GM23338 (cell line): ENCODE measurements around the gene DNAJC6. TPM values are rescaled to one million over a fixed set of nuclear protein-coding genes. Genes with fewer than 3 reads are reported as not detected.

Source experiments
- ATAC-seq: fragments of 200-7000 bp; cut with Tn5 transposase; 3 replicates; pipeline ENCODE4 v1.9.1; 2020
- DNase-seq: peaks from one replicate; pipeline ENCODE4 v3.0.0-alpha.2; 2015; ENCODE audit warnings: low spot score
- H2AFZ ChIP-seq: fragments of 200-600 bp; sonication (generic); 2 replicates; pipeline ENCODE4 v1.8.0; 2016; ENCODE audit warnings: antibody characterized with exemption, mild to moderate bottlenecking, moderate library complexity
- H3F3A ChIP-seq: fragments of 200-600 bp; sonication (generic); replicated peaks from 2 replicates; pipeline ENCODE4 v1.8.0; 2017; ENCODE audit warnings: antibody characterized with exemption, mixed run types, low read depth
- H3K27ac ChIP-seq: fragments of 200-600 bp; sonication (generic); 2 replicates; pipeline ENCODE4 v1.6.1; 2016; ENCODE audit warnings: low read depth
- H3K27me3 ChIP-seq: fragments of 200-600 bp; sonication (generic); 2 replicates; pipeline ENCODE4 v1.8.0; 2016; ENCODE audit warnings: mild to moderate bottlenecking, mixed run types, moderate library complexity; ENCODE audit not compliant: insufficient read depth
- H3K36me3 ChIP-seq: fragments of 200-600 bp; sonication (generic); 2 replicates; pipeline ENCODE4 v1.8.0; 2016; ENCODE audit warnings: mild to moderate bottlenecking; ENCODE audit not compliant: insufficient read depth
- H3K4me1 ChIP-seq: fragments of 200-600 bp; sonication (generic); 2 replicates; pipeline ENCODE4 v1.8.0; 2016; ENCODE audit warnings: mild to moderate bottlenecking, moderate library complexity; ENCODE audit not compliant: insufficient read depth
- H3K4me2 ChIP-seq: fragments of 200-600 bp; sonication (generic); 2 replicates; pipeline ENCODE4 v1.7.1; 2017; ENCODE audit warnings: mixed run types
- H3K4me3 ChIP-seq: fragments of 200-600 bp; sonication (generic); 2 replicates; pipeline ENCODE4 v1.6.1; 2016; ENCODE audit warnings: mixed run types
- H3K79me2 ChIP-seq: fragments of 200-600 bp; sonication (generic); replicated peaks from 2 replicates; pipeline ENCODE4 v1.8.0; 2017; ENCODE audit warnings: mild to moderate bottlenecking; ENCODE audit not compliant: insufficient read depth
- H3K9me2 ChIP-seq: fragments of 200-600 bp; sonication (generic); 2 replicates; pipeline ENCODE4 v1.8.0; 2017; ENCODE audit not compliant: insufficient read depth
- H4K20me1 ChIP-seq: fragments of 200-600 bp; sonication (generic); replicated peaks from 2 replicates; pipeline ENCODE4 v1.8.0; 2017; ENCODE audit warnings: mild to moderate bottlenecking; ENCODE audit not compliant: insufficient read depth
- H3K27ac Mint-ChIP-seq: 2 replicates; pipeline ENCODE4 v1.8.0; 2020; ENCODE audit warnings: inconsistent platforms, mild to moderate bottlenecking, moderate library complexity, mixed read lengths
- H3K27me3 Mint-ChIP-seq: 3 replicates; pipeline ENCODE4 v1.8.0; 2022; ENCODE audit warnings: low read depth, mild to moderate bottlenecking, moderate library complexity, mixed read lengths, inconsistent platforms; ENCODE audit not compliant: insufficient read depth, poor library complexity
- H3K36me3 Mint-ChIP-seq: 3 replicates; pipeline ENCODE4 v1.8.0; 2021; ENCODE audit warnings: low read depth, mild to moderate bottlenecking, inconsistent platforms, moderate library complexity, mixed read lengths
- H3K4me1 Mint-ChIP-seq: 3 replicates; pipeline ENCODE4 v1.8.0; 2020; ENCODE audit warnings: mild to moderate bottlenecking, inconsistent platforms, mixed read lengths
- H3K4me3 Mint-ChIP-seq: 3 replicates; pipeline ENCODE4 v1.8.0; 2021; ENCODE audit warnings: moderate library complexity, mild to moderate bottlenecking, inconsistent platforms, mixed read lengths
- H3K9me3 Mint-ChIP-seq: 3 replicates; pipeline ENCODE4 v1.8.0; 2020; ENCODE audit warnings: moderate library complexity, mild to moderate bottlenecking, inconsistent platforms, mixed read lengths
- CREB1 ChIP-seq: fragments of 250-450 bp; sonication (Bioruptor Pico); IDR thresholded peaks from 2 replicates; pipeline ENCODE4 v1.5.0; 2020; ENCODE audit warnings: low read depth, mild to moderate bottlenecking, moderate library complexity
- EZH2 ChIP-seq: fragments of 200-600 bp; sonication (generic); IDR thresholded peaks from one replicate; pipeline ENCODE4 v1.8.0; 2017; ENCODE audit warnings: antibody characterized with exemption, mild to moderate bottlenecking, low read depth; ENCODE audit not compliant: unreplicated experiment
- EZH2phosphoT487 ChIP-seq: fragments of 200-600 bp; sonication (generic); IDR thresholded peaks from one replicate; pipeline ENCODE4 v1.8.1; 2018; ENCODE audit warnings: antibody characterized with exemption; ENCODE audit not compliant: unreplicated experiment
- JUNB ChIP-seq: IDR thresholded peaks from one replicate; pipeline ENCODE4 v1.6.1; 2016; ENCODE audit warnings: antibody characterized with exemption; ENCODE audit not compliant: unreplicated experiment
- NANOG ChIP-seq: IDR thresholded peaks from 2 replicates; pipeline ENCODE4 v1.6.1; 2016; ENCODE audit warnings: antibody characterized with exemption, borderline replicate concordance
- POLR2AphosphoS5 ChIP-seq: IDR thresholded peaks from 2 replicates; pipeline ENCODE4 v1.6.1; 2016; ENCODE audit warnings: antibody characterized with exemption, low read depth
- STAT1 ChIP-seq: IDR thresholded peaks from one replicate; pipeline ENCODE4 v1.6.1; 2016; ENCODE audit warnings: antibody characterized with exemption; ENCODE audit not compliant: unreplicated experiment
- ZNF114 ChIP-seq: fragments of 250-450 bp; sonication (Bioruptor Pico); IDR thresholded peaks from 2 replicates; pipeline ENCODE4 v1.5.0; 2020; ENCODE audit warnings: mild to moderate bottlenecking, moderate library complexity
- ZNF331 ChIP-seq: fragments of 250-450 bp; sonication (Bioruptor Pico); IDR thresholded peaks from 2 replicates; pipeline ENCODE4 v1.5.0; 2020; ENCODE audit warnings: low read depth, mild to moderate bottlenecking, moderate library complexity
- ZNF462 ChIP-seq: fragments of 250-450 bp; sonication (Bioruptor Pico); IDR thresholded peaks from 2 replicates; pipeline ENCODE4 v1.5.0; 2020; ENCODE audit warnings: mild to moderate bottlenecking, moderate library complexity
- polyA plus RNA-seq: library from polyadenylated mRNA; unstranded; fragments of >200 nt; fragmentation: Nextera tagmentation; extraction: Ambion mirVana; gene quantifications from 2 replicates; pipeline ENCODE4 v1.2.1, GENCODE V29; 2016
- total RNA-seq: library from RNA; depleted of rRNA; stranded (reverse); fragments of >200 nt; shearing (Covaris generic); gene quantifications from 2 replicates; pipeline ENCODE4 v1.2.3, GENCODE V29; 2014
- TF ChIP-seq, protein P1 (sequence below), 2 experiments: fragments of 200-600 bp in 1 of 2; sonication (generic) in 1 of 2; conservative IDR thresholded peaks; 2 replicates each; pipeline versions ENCODE4 v1.5.1 to v1.6.1; 2016 to 2017; ENCODE audit warnings: antibody characterized with exemption in 2 of 2, low read depth in 2 of 2, mild to moderate bottlenecking in 2 of 2, moderate library complexity in 1 of 2
- TF ChIP-seq, protein P2 (sequence below): IDR thresholded peaks from 2 replicates; pipeline ENCODE4 v1.6.1; 2016; ENCODE audit warnings: antibody characterized with exemption
- TF ChIP-seq, protein P3 (sequence below): IDR thresholded peaks from one replicate; pipeline ENCODE4 v1.6.1; 2018; ENCODE audit warnings: antibody characterized with exemption; ENCODE audit not compliant: unreplicated experiment

The DNAJC6 gene
- total and polyA plus RNA-seq, 2 experiments from 2014 or later = 2.4 to 7.4 TPM

DNA sequence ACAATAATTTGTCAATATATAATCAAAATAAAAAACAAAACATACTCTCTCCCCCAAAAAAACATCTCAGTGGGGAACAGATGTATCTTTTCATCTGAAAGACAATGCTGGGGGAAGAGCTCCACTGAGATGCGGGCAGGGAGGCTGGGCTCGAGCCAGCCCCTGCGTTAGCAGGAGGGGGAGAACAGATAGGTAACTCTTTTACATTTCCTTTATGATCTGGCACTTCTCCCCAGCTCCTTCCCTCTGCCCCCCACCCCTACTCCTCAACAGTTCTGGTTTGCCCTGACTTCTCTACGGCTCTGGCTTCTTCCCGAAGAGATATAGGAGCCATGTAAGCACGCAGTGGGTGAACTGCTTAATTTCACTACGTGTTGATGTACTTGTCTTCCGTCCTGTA is 123.6 kb downstream of the DNAJC6 start:
- TF ChIP-seq EZH2 (no peak), JUNB (no peak), ZNF114 (CRISPR knock-in tag) (no peak), ZNF331 (no peak), CREB1 (no peak), NANOG (no peak), STAT1 (no peak), EZH2phosphoT487 (no peak), POLR2AphosphoS5 (no peak), ZNF462 (CRISPR knock-in tag) (no peak)
- TF ChIP-seq, protein P1, sequence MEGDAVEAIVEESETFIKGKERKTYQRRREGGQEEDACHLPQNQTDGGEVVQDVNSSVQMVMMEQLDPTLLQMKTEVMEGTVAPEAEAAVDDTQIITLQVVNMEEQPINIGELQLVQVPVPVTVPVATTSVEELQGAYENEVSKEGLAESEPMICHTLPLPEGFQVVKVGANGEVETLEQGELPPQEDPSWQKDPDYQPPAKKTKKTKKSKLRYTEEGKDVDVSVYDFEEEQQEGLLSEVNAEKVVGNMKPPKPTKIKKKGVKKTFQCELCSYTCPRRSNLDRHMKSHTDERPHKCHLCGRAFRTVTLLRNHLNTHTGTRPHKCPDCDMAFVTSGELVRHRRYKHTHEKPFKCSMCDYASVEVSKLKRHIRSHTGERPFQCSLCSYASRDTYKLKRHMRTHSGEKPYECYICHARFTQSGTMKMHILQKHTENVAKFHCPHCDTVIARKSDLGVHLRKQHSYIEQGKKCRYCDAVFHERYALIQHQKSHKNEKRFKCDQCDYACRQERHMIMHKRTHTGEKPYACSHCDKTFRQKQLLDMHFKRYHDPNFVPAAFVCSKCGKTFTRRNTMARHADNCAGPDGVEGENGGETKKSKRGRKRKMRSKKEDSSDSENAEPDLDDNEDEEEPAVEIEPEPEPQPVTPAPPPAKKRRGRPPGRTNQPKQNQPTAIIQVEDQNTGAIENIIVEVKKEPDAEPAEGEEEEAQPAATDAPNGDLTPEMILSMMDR (conservative IDR thresholded peaks at IDR 0.05; ENCODE audit: low read depth in 2 of 2) = no peak
- TF ChIP-seq, protein P2, sequence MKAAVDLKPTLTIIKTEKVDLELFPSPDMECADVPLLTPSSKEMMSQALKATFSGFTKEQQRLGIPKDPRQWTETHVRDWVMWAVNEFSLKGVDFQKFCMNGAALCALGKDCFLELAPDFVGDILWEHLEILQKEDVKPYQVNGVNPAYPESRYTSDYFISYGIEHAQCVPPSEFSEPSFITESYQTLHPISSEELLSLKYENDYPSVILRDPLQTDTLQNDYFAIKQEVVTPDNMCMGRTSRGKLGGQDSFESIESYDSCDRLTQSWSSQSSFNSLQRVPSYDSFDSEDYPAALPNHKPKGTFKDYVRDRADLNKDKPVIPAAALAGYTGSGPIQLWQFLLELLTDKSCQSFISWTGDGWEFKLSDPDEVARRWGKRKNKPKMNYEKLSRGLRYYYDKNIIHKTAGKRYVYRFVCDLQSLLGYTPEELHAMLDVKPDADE = no peak
- TF ChIP-seq, protein P3, sequence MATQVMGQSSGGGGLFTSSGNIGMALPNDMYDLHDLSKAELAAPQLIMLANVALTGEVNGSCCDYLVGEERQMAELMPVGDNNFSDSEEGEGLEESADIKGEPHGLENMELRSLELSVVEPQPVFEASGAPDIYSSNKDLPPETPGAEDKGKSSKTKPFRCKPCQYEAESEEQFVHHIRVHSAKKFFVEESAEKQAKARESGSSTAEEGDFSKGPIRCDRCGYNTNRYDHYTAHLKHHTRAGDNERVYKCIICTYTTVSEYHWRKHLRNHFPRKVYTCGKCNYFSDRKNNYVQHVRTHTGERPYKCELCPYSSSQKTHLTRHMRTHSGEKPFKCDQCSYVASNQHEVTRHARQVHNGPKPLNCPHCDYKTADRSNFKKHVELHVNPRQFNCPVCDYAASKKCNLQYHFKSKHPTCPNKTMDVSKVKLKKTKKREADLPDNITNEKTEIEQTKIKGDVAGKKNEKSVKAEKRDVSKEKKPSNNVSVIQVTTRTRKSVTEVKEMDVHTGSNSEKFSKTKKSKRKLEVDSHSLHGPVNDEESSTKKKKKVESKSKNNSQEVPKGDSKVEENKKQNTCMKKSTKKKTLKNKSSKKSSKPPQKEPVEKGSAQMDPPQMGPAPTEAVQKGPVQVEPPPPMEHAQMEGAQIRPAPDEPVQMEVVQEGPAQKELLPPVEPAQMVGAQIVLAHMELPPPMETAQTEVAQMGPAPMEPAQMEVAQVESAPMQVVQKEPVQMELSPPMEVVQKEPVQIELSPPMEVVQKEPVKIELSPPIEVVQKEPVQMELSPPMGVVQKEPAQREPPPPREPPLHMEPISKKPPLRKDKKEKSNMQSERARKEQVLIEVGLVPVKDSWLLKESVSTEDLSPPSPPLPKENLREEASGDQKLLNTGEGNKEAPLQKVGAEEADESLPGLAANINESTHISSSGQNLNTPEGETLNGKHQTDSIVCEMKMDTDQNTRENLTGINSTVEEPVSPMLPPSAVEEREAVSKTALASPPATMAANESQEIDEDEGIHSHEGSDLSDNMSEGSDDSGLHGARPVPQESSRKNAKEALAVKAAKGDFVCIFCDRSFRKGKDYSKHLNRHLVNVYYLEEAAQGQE = no peak
- H3K27ac ChIP-seq = no peak overlapping the region
- H3K79me2 ChIP-seq = no peaks in the 10 kb centered on the region
- Mint-ChIP-seq H3K27me3 (peaks cover 2% of the 10 kb centered on the region), H3K9me3 (no peaks in the 10 kb centered on the region), H3K36me3 (peaks cover 4% of the 10 kb centered on the region; the same call in 1 of the 3 replicates), H3K4me3 (peak overlapping the region; percentile 41), H3K4me1 (peaks cover 40% of the 10 kb centered on the region), H3K27ac (no peak overlapping the region)
- peaks cover 25% of the 10 kb centered on the region for H3K4me1 ChIP-seq
- no peaks in the 10 kb centered on the region for H3K36me3 ChIP-seq
- peak; percentile 52 for DNase-seq
- H3K9me2 ChIP-seq = no peaks in the 10 kb centered on the region
- ATAC-seq = peak; percentile 93
- peak overlapping the region; percentile 48 for H3K4me2 ChIP-seq
- H3K4me3 ChIP-seq = 0 out of 2 replicates have a peak overlapping the region, but pooled peaks have one; percentile 14
- H3K27me3 ChIP-seq = no peaks in the 10 kb centered on the region
- H3F3A ChIP-seq = no peaks in the 10 kb centered on the region
- H4K20me1 ChIP-seq = no peaks in the 10 kb centered on the region
- no peak overlapping the region for H2AFZ ChIP-seq
